ENCODE data around the gene TLX2. TPM values are rescaled to one million over a fixed set of nuclear protein-coding genes. Genes with fewer than 3 reads are reported as not detected.
"Not testable (repeated sequence)": the region's sequence is repeated elsewhere in the genome, so short reads cannot be mapped to it uniquely, and the experiment has no call there.

Gene TLX2
- total RNA-seq, 1 experiment from 2014 or later: 2.5 TPM

DNA sequence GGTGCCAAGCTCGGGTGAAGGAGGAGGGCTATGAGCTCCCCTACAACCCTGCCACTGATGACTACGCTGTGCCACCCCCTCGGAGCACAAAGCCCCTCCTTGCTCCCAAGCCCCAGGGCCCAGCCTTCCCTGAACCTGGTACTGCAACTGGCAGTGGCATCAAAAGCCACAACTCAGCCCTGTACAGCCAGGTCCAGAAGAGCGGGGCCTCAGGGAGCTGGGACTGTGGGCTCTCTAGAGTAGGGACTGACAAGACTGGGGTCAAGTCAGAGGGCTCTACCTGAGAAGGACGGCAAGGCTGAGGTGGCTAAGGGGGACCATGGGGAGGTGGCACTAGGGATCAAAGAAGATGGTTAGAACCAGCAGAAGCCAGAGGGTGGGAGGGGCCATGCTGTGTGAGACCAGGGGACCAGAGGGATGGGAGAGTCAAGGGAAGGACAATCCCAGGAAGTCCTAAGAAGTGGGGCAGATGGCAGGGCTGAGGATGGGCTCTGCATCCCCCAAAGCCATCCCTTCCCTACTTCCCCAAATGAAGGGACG lies 42.7 kb downstream of the TLX2 start:
- Histone ChIP-seq H3K4me2 (ENCODE audit: low read depth, low read length, poor library complexity, severe bottlenecking) (no peak overlapping the region), H3K27ac (ENCODE audit: low read length) (no peak overlapping the region), H3K79me2 (ENCODE audit: low read length) (no peaks in the 10 kb centered on the region), H3K9ac (ENCODE audit: low read length) (no peak overlapping the region), H3K4me1 (ENCODE audit: low read length) (peaks cover 13% of the 10 kb centered on the region), H3K4me3 (ENCODE audit: low read length) (no peak overlapping the region), H4K20me1 (ENCODE audit: insufficient read depth, low read depth, low read length) (peaks cover 14% of the 10 kb centered on the region; the same call in 1 of the 2 replicates), H3K27me3 (ENCODE audit: low read length) (no peaks in the 10 kb centered on the region), H3K36me3 (ENCODE audit: insufficient read depth, low read length) (0 out of 2 replicates have a peak, but pooled peaks cover 4% of the 10 kb centered on the region), H2AFZ (ENCODE audit: low read length) (no peak overlapping the region), H3K9me2 (replicated peaks; ENCODE audit: insufficient read depth, low read length) (no peaks in the 10 kb centered on the region), H3K9me3 (ENCODE audit: low read length) (no peaks in the 10 kb centered on the region)
- no peak for DNase-seq

DNA sequence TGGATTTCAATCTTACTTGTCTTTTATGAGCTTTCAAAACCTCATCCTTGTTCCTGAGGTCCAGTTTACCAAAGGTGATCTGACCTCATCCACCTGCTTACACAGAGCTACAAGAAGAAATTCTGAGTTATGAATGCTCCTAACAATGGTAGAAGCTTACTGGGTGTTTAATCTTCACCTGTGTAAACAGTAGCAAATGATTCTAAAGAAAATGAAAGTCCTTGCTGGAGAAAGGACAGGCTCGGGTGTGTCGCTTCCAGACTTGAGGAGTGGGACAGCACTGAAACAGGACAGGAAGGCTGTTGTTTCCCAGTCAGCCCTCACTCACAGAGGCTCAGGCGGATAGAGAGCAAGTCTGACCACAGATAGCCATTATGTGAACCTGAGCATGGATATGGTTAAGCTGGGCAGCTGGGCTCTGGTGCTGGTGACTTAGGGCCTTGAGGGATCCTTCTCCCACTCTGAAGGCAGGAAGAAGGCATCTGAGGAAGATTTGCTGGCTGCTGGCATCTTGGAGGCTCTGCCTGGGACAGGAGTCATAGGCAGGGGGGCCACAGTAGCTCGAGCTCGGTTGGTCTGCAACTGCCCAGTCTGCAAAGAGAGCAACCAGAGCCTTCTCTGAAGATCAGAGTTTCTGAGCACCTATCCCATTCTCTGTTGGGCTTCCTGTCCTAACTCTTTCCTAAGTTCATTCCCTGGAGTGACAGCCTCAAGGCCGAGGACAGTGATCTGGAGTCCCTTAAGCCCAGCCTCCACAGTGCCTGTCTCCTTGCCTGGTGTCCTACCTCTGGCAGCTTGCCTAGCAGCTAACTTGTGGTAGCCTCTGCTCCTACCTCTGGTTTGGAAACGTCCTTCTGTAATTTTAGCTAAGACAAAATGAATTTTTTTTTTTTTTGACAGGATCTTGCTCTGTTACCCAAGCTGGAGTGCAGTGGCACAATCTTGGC lies 44.3 kb downstream of the TLX2 start:
- Histone ChIP-seq H3K4me2 (ENCODE audit: low read depth, low read length, poor library complexity, severe bottlenecking) (no peak overlapping the region), H3K4me1 (ENCODE audit: low read length) (peaks cover 13% of the 10 kb centered on the region), H2AFZ (ENCODE audit: low read length) (no peak overlapping the region), H3K9ac (ENCODE audit: low read length) (no peak overlapping the region), H3K27me3 (ENCODE audit: low read length) (no peaks in the 10 kb centered on the region), H3K36me3 (ENCODE audit: insufficient read depth, low read length) (0 out of 2 replicates have a peak, but pooled peaks cover 4% of the 10 kb centered on the region), H3K27ac (ENCODE audit: low read length) (no peak overlapping the region), H4K20me1 (ENCODE audit: insufficient read depth, low read depth, low read length) (peaks cover 14% of the 10 kb centered on the region; the same call in 1 of the 2 replicates), H3K79me2 (ENCODE audit: low read length) (no peaks in the 10 kb centered on the region), H3K4me3 (ENCODE audit: low read length) (no peak overlapping the region), H3K9me2 (replicated peaks; ENCODE audit: insufficient read depth, low read length) (no peaks in the 10 kb centered on the region), H3K9me3 (ENCODE audit: low read length) (no peaks in the 10 kb centered on the region)
- DNase-seq: no peak

DNA sequence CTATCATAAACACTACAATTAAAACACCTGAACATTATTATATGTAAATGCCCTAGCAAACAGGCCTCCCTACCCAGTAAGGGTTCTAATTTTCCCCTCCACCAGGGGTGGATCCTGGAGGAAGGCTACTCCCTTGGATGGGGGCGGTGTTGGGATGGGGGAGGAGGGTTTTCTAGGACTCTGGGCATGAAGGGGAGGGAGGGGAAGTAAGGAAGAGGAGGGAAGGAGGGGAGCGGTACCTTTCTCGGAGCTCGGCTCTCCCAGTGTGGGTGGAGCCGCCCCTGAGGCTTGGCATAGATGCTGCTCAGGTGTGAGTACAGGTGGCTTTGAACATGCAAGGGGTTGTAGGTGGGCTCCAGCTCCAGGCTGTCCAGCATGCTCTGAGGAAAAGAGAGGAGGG lies 45.7 kb downstream of the TLX2 start:
- Histone ChIP-seq H3K36me3 (ENCODE audit: insufficient read depth, low read length) (0 out of 2 replicates have a peak, but pooled peaks cover 4% of the 10 kb centered on the region), H3K4me1 (ENCODE audit: low read length) (peaks cover 7% of the 10 kb centered on the region), H3K9me3 (ENCODE audit: low read length) (no peaks in the 10 kb centered on the region), H3K27me3 (ENCODE audit: low read length) (no peaks in the 10 kb centered on the region), H3K27ac (ENCODE audit: low read length) (no peak overlapping the region), H3K9ac (ENCODE audit: low read length) (no peak overlapping the region), H3K4me2 (ENCODE audit: low read depth, low read length, poor library complexity, severe bottlenecking) (no peak overlapping the region), H3K79me2 (ENCODE audit: low read length) (no peaks in the 10 kb centered on the region), H4K20me1 (ENCODE audit: insufficient read depth, low read depth, low read length) (peaks cover 14% of the 10 kb centered on the region; the same call in 1 of the 2 replicates), H2AFZ (ENCODE audit: low read length) (no peak overlapping the region), H3K9me2 (replicated peaks; ENCODE audit: insufficient read depth, low read length) (no peaks in the 10 kb centered on the region), H3K4me3 (ENCODE audit: low read length) (no peak overlapping the region)
- no peak for DNase-seq

DNA sequence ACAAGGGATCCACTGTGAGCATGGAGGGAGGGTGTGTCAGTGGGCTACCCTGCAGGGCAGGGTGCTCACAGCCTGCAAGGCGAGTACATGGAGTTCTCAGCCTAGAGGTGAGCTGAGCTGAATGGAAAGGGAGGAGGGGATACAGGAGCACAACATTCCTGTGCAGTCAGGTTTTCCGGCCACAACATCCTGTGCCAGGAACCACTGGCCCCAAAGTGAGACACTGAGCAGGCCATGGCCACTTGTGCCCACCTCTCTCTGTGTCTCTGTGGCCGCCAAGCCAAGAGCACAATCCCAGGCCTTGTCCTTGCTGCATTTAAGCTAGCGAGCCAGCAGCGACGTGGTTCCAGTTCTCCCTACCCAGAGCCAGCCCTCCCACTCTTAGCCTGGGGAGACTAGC lies 46.3 kb downstream of the TLX2 start:
- no peak overlapping the region for H3K4me3 ChIP-seq (ENCODE audit: low read length)
- no peaks in the 10 kb centered on the region for H3K9me2 ChIP-seq (replicated peaks; ENCODE audit: insufficient read depth, low read length)
- no peaks in the 10 kb centered on the region for H3K9me3 ChIP-seq (ENCODE audit: low read length)
- H3K79me2 ChIP-seq (ENCODE audit: low read length): no peaks in the 10 kb centered on the region
- no peak for DNase-seq
- H3K4me2 ChIP-seq (ENCODE audit: low read depth, low read length, poor library complexity, severe bottlenecking): no peak overlapping the region
- peaks cover 1% of the 10 kb centered on the region for H3K4me1 ChIP-seq (ENCODE audit: low read length)
- H4K20me1 ChIP-seq (ENCODE audit: insufficient read depth, low read depth, low read length): peaks cover 9% of the 10 kb centered on the region; the same call in 1 of the 2 replicates
- no peak overlapping the region for H2AFZ ChIP-seq (ENCODE audit: low read length)
- no peak overlapping the region for H3K27ac ChIP-seq (ENCODE audit: low read length)
- H3K36me3 ChIP-seq (ENCODE audit: insufficient read depth, low read length): 0 out of 2 replicates have a peak, but pooled peaks cover 4% of the 10 kb centered on the region
- no peaks in the 10 kb centered on the region for H3K27me3 ChIP-seq (ENCODE audit: low read length)
- H3K9ac ChIP-seq (ENCODE audit: low read length): no peak overlapping the region

GRCh38 chr2:74561022-74561421 lies 46.8 kb downstream of the TLX2 start:
- not testable (repeated sequence) for H3K27me3 ChIP-seq (ENCODE audit: low read length); H3K79me2 ChIP-seq (ENCODE audit: low read length); DNase-seq; H3K9me2 ChIP-seq (replicated peaks; ENCODE audit: insufficient read depth, low read length); H3K4me3 ChIP-seq (ENCODE audit: low read length); H2AFZ ChIP-seq (ENCODE audit: low read length); H3K4me2 ChIP-seq (ENCODE audit: low read depth, low read length, poor library complexity, severe bottlenecking); H4K20me1 ChIP-seq (ENCODE audit: insufficient read depth, low read depth, low read length); H3K9ac ChIP-seq (ENCODE audit: low read length); H3K4me1 ChIP-seq (ENCODE audit: low read length); H3K36me3 ChIP-seq (ENCODE audit: insufficient read depth, low read length); H3K9me3 ChIP-seq (ENCODE audit: low read length); H3K27ac ChIP-seq (ENCODE audit: low read length)

GRCh38 chr2:74562126-74562775 lies 48.0 kb downstream of the TLX2 start:
- Histone ChIP-seq H3K4me3 (ENCODE audit: low read length) (no peak overlapping the region), H3K27me3 (ENCODE audit: low read length) (no peaks in the 10 kb centered on the region), H3K79me2 (ENCODE audit: low read length) (no peaks in the 10 kb centered on the region), H3K4me2 (ENCODE audit: low read depth, low read length, poor library complexity, severe bottlenecking) (no peak overlapping the region), H4K20me1 (ENCODE audit: insufficient read depth, low read depth, low read length) (no peaks in the 10 kb centered on the region), H2AFZ (ENCODE audit: low read length) (no peak overlapping the region), H3K27ac (ENCODE audit: low read length) (no peak overlapping the region), H3K9ac (ENCODE audit: low read length) (no peak overlapping the region), H3K4me1 (ENCODE audit: low read length) (no peaks in the 10 kb centered on the region), H3K9me3 (ENCODE audit: low read length) (no peaks in the 10 kb centered on the region), H3K36me3 (ENCODE audit: insufficient read depth, low read length) (no peaks in the 10 kb centered on the region), H3K9me2 (replicated peaks; ENCODE audit: insufficient read depth, low read length) (no peaks in the 10 kb centered on the region)
- DNase-seq: no peak

DNA sequence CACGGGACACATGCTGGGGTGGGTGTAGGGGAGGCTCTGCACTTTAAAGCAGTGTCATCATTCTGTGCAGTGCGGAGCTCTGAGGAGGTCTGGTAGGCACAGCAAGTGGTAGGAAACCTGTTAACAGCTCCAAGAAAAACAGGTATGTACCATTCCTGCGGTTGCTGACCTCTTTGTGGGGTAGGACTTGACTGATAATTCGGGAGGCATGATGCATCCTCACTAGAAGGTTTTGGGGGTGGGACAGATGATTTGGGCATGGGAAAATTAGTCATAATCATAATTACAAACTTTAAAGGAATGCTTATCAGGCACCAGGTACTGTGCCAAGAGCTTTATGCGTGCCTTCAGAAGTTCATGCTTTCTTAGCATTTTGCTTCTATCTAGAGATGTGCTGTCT lies 50.0 kb downstream of the TLX2 start:
- Histone ChIP-seq H4K20me1 (ENCODE audit: insufficient read depth, low read depth, low read length) (no peaks in the 10 kb centered on the region), H3K36me3 (ENCODE audit: insufficient read depth, low read length) (no peaks in the 10 kb centered on the region), H3K4me1 (ENCODE audit: low read length) (no peaks in the 10 kb centered on the region), H3K9me3 (ENCODE audit: low read length) (no peaks in the 10 kb centered on the region), H3K79me2 (ENCODE audit: low read length) (no peaks in the 10 kb centered on the region), H3K4me3 (ENCODE audit: low read length) (no peak overlapping the region), H3K27me3 (ENCODE audit: low read length) (no peaks in the 10 kb centered on the region), H3K27ac (ENCODE audit: low read length) (no peak overlapping the region), H3K4me2 (ENCODE audit: low read depth, low read length, poor library complexity, severe bottlenecking) (no peak overlapping the region), H3K9ac (ENCODE audit: low read length) (no peak overlapping the region), H3K9me2 (replicated peaks; ENCODE audit: insufficient read depth, low read length) (no peaks in the 10 kb centered on the region), H2AFZ (ENCODE audit: low read length) (no peak overlapping the region)
- DNase-seq: no peak
